Raji (cell line): ENCODE results near the gene RBM19.

Experiments
- POLR2A ChIP-seq: IDR thresholded peaks from 2 replicates; pipeline ENCODE4 v1.6.1; 2011; ENCODE audit warnings: low read depth, low read length, control low read depth; ENCODE audit not compliant: insufficient read depth

RBM19 gene

GRCh38 chr12:113965951-113966797 lies at the start of gene RBM19:
TSS of gene RBM19 (minus strand) at chr12:113966325. CDS start at chr12:113966227, 98 bp downstream.
- TF ChIP-seq POLR2A = peak; percentile 79

GRCh38 chr12:114015851-114016250 lies 49.7 kb upstream of the RBM19 start:
- no peak for TF ChIP-seq POLR2A

- TF ChIP-seq POLR2A = no peak
Measured at GRCh38 chr12:114013575-114014345, 47.6 kb upstream of the RBM19 start.

GRCh38 chr12:114012744-114013431 lies 46.8 kb upstream of the RBM19 start:
- TF ChIP-seq POLR2A = no peak

- TF ChIP-seq POLR2A = no peak
Measured at GRCh38 chr12:114011711-114012110, 45.6 kb upstream of the RBM19 start.

GRCh38 chr12:114006482-114007425 lies 40.6 kb upstream of the RBM19 start:
- no peak for TF ChIP-seq POLR2A

- no peak for TF ChIP-seq POLR2A
Measured at GRCh38 chr12:114004402-114004801, 38.3 kb upstream of the RBM19 start.

GRCh38 chr12:114003286-114003685 lies 37.2 kb upstream of the RBM19 start:
- TF ChIP-seq POLR2A = no peak

GRCh38 chr12:114001511-114002340 lies 35.6 kb upstream of the RBM19 start:
- TF ChIP-seq POLR2A = no peak

- TF ChIP-seq POLR2A = no peak
Measured at GRCh38 chr12:114000861-114001260, 34.7 kb upstream of the RBM19 start.

- no peak for TF ChIP-seq POLR2A
Measured at GRCh38 chr12:113997365-113997764, 31.2 kb upstream of the RBM19 start.

- no peak for TF ChIP-seq POLR2A
Measured at GRCh38 chr12:113996026-113996425, 29.9 kb upstream of the RBM19 start.

GRCh38 chr12:113994051-113994450 lies 27.9 kb upstream of the RBM19 start:
- TF ChIP-seq POLR2A = no peak
